K562 (cell line): ENCODE data around the gene TKT. TPM values are rescaled to one million over a fixed set of nuclear protein-coding genes. Genes with fewer than 3 reads are reported as not detected.

ENCODE experiments used
- ZNF165 ChIP-seq: fragments of 250-450 bp; sonication (Bioruptor Pico); IDR thresholded peaks from 2 replicates; pipeline ENCODE4 v1.4.0; 2020; ENCODE audit warnings: borderline replicate concordance
- polyA plus RNA-seq, 8 experiments: library from polyadenylated mRNA; depleted of rRNA in 4 of 8; stranded (reverse) in 5 of 8; unstranded in 3 of 8; fragments of >200 nt; fragmentation: Nextera tagmentation in 2 of 8; fragmentation: Illumina TruSeq in 1 of 8; extraction: Ambion mirVana in 2 of 8; extraction: Trizol in 1 of 8; gene quantifications; 2 replicates each; pipeline versions ENCODE4 v1.2.1 to v1.2.3, GENCODE V29; 2011 to 2014; ENCODE audit warnings: inconsistent platforms in 1 of 8, missing spikeins in 1 of 8
- total RNA-seq, 7 experiments: library from RNA; depleted of rRNA in 6 of 7; stranded (reverse); fragments of >200 nt in 6 of 7; fragmentation: Illumina TruSeq in 2 of 7; extraction: Trizol in 2 of 7; gene quantifications; 2 replicates each; pipeline versions ENCODE4 v1.2.1 to v1.2.3, GENCODE V29; 2011 to 2021; ENCODE audit warnings: low replicate concordance in 1 of 7
- TF ChIP-seq, protein P1 (sequence below): fragments of 450-650 bp; IDR thresholded peaks from 2 replicates; pipeline ENCODE4 v1.6.1; 2016; ENCODE audit warnings: mild to moderate bottlenecking, moderate library complexity
- TF ChIP-seq, protein P2 (sequence below): fragments of 200-800 bp; sonication (Bioruptor generic); IDR thresholded peaks from 2 replicates; pipeline ENCODE4 v1.6.1; 2017; ENCODE audit warnings: missing genetic modification characterization, missing compliant biosample characterization

TKT gene
- total and polyA plus RNA-seq, 9 of the 15 experiments (the other 6 are each of a cell fraction or from before 2014, with no cell fraction given) = 58.1 to 401 (median 187) TPM

DNA sequence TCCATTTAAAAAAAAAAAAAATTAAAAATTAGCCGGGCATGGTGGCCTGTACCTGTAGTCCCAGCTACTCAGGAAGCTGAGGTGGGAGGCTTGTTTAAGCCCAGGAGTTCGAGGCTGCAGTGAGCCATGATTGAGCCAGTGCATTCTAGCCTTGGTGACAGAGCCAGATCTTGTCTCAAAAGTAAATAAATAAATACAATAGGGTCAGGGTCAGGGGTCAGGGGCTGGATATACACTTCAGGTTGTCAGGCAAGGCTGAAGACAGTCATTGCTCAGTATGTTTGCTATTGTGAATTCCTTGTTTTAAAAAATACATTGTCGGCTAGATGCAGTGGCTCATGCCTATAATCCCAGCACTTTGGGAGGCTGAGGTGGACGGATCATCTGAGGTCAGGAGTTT lies 8.1 kb upstream of the TKT start (continued):
- TF ChIP-seq, protein P1, sequence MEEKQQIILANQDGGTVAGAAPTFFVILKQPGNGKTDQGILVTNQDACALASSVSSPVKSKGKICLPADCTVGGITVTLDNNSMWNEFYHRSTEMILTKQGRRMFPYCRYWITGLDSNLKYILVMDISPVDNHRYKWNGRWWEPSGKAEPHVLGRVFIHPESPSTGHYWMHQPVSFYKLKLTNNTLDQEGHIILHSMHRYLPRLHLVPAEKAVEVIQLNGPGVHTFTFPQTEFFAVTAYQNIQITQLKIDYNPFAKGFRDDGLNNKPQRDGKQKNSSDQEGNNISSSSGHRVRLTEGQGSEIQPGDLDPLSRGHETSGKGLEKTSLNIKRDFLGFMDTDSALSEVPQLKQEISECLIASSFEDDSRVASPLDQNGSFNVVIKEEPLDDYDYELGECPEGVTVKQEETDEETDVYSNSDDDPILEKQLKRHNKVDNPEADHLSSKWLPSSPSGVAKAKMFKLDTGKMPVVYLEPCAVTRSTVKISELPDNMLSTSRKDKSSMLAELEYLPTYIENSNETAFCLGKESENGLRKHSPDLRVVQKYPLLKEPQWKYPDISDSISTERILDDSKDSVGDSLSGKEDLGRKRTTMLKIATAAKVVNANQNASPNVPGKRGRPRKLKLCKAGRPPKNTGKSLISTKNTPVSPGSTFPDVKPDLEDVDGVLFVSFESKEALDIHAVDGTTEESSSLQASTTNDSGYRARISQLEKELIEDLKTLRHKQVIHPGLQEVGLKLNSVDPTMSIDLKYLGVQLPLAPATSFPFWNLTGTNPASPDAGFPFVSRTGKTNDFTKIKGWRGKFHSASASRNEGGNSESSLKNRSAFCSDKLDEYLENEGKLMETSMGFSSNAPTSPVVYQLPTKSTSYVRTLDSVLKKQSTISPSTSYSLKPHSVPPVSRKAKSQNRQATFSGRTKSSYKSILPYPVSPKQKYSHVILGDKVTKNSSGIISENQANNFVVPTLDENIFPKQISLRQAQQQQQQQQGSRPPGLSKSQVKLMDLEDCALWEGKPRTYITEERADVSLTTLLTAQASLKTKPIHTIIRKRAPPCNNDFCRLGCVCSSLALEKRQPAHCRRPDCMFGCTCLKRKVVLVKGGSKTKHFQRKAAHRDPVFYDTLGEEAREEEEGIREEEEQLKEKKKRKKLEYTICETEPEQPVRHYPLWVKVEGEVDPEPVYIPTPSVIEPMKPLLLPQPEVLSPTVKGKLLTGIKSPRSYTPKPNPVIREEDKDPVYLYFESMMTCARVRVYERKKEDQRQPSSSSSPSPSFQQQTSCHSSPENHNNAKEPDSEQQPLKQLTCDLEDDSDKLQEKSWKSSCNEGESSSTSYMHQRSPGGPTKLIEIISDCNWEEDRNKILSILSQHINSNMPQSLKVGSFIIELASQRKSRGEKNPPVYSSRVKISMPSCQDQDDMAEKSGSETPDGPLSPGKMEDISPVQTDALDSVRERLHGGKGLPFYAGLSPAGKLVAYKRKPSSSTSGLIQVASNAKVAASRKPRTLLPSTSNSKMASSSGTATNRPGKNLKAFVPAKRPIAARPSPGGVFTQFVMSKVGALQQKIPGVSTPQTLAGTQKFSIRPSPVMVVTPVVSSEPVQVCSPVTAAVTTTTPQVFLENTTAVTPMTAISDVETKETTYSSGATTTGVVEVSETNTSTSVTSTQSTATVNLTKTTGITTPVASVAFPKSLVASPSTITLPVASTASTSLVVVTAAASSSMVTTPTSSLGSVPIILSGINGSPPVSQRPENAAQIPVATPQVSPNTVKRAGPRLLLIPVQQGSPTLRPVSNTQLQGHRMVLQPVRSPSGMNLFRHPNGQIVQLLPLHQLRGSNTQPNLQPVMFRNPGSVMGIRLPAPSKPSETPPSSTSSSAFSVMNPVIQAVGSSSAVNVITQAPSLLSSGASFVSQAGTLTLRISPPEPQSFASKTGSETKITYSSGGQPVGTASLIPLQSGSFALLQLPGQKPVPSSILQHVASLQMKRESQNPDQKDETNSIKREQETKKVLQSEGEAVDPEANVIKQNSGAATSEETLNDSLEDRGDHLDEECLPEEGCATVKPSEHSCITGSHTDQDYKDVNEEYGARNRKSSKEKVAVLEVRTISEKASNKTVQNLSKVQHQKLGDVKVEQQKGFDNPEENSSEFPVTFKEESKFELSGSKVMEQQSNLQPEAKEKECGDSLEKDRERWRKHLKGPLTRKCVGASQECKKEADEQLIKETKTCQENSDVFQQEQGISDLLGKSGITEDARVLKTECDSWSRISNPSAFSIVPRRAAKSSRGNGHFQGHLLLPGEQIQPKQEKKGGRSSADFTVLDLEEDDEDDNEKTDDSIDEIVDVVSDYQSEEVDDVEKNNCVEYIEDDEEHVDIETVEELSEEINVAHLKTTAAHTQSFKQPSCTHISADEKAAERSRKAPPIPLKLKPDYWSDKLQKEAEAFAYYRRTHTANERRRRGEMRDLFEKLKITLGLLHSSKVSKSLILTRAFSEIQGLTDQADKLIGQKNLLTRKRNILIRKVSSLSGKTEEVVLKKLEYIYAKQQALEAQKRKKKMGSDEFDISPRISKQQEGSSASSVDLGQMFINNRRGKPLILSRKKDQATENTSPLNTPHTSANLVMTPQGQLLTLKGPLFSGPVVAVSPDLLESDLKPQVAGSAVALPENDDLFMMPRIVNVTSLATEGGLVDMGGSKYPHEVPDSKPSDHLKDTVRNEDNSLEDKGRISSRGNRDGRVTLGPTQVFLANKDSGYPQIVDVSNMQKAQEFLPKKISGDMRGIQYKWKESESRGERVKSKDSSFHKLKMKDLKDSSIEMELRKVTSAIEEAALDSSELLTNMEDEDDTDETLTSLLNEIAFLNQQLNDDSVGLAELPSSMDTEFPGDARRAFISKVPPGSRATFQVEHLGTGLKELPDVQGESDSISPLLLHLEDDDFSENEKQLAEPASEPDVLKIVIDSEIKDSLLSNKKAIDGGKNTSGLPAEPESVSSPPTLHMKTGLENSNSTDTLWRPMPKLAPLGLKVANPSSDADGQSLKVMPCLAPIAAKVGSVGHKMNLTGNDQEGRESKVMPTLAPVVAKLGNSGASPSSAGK = no peak
- TF ChIP-seq, protein P2, sequence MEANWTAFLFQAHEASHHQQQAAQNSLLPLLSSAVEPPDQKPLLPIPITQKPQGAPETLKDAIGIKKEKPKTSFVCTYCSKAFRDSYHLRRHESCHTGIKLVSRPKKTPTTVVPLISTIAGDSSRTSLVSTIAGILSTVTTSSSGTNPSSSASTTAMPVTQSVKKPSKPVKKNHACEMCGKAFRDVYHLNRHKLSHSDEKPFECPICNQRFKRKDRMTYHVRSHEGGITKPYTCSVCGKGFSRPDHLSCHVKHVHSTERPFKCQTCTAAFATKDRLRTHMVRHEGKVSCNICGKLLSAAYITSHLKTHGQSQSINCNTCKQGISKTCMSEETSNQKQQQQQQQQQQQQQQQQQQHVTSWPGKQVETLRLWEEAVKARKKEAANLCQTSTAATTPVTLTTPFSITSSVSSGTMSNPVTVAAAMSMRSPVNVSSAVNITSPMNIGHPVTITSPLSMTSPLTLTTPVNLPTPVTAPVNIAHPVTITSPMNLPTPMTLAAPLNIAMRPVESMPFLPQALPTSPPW (CRISPR knock-in tag) = no peak
- TF ChIP-seq ZNF165 (CRISPR knock-in tag) = no peak
